CD4-positive, alpha-beta T cell treated with Interferon alpha-2 for 1 hour (primary cell): ENCODE measurements around the gene THSD7B.
"Not testable (repeated sequence)": the region's sequence is repeated elsewhere in the genome, so short reads cannot be mapped to it uniquely, and the experiment has no call there.

Source experiments
- DNase-seq, 2 donors: peaks; one replicate each; pipeline ENCODE4 v3.0.0-alpha.2; 2020 to 2022

THSD7B gene

GRCh38 chr2:137287913-137288639, 522.7 kb downstream of the THSD7B start:
- no peak for DNase-seq

- no peak for DNase-seq
These were observed 526.7 kb downstream of the THSD7B start for GRCh38 chr2:137291836-137292570.

- DNase-seq = no peak
These were observed 533.0 kb downstream of the THSD7B start for GRCh38 chr2:137298377-137298776.

GRCh38 chr2:137300987-137301386, 535.6 kb downstream of the THSD7B start:
- no peak for DNase-seq

- no peak for DNase-seq
These were observed 537.6 kb downstream of the THSD7B start for GRCh38 chr2:137302957-137303356.

GRCh38 chr2:137316075-137316474, 550.7 kb downstream of the THSD7B start:
- DNase-seq = no peak

GRCh38 chr2:137321566-137321965, 556.2 kb downstream of the THSD7B start:
- DNase-seq = no peak

GRCh38 chr2:137331562-137331961, 566.2 kb downstream of the THSD7B start:
- DNase-seq = not testable (repeated sequence)

- DNase-seq = no peak
These were observed 568.2 kb downstream of the THSD7B start for GRCh38 chr2:137333386-137334165.

GRCh38 chr2:137336067-137336466, 570.7 kb downstream of the THSD7B start:
- DNase-seq = no peak

GRCh38 chr2:137339051-137339450, 573.7 kb downstream of the THSD7B start:
- DNase-seq = no peak

- DNase-seq = no peak
These were observed 580.6 kb downstream of the THSD7B start for GRCh38 chr2:137345994-137346393.

GRCh38 chr2:137348301-137348700, 583.0 kb downstream of the THSD7B start:
- DNase-seq = no peak

- DNase-seq = no peak
These were observed 592.3 kb downstream of the THSD7B start for GRCh38 chr2:137357634-137358033.

- DNase-seq = no peak
These were observed 602.0 kb downstream of the THSD7B start for GRCh38 chr2:137367361-137367760.

GRCh38 chr2:137369106-137369505, 603.8 kb downstream of the THSD7B start:
- no peak for DNase-seq

- no peak for DNase-seq
These were observed 613.8 kb downstream of the THSD7B start for GRCh38 chr2:137379186-137379585.

GRCh38 chr2:137380610-137381009, 615.3 kb downstream of the THSD7B start:
- DNase-seq = no peak

GRCh38 chr2:137381731-137382130, 616.4 kb downstream of the THSD7B start:
- no peak for DNase-seq

- DNase-seq = no peak
These were observed 618.0 kb downstream of the THSD7B start for GRCh38 chr2:137383391-137383790.

GRCh38 chr2:137387044-137387443, 621.7 kb downstream of the THSD7B start:
- DNase-seq = no peak

GRCh38 chr2:137405496-137405895, 640.2 kb downstream of the THSD7B start:
- DNase-seq = no peak

- DNase-seq = no peak
These were observed 646.2 kb downstream of the THSD7B start for GRCh38 chr2:137411585-137411984.

- no peak for DNase-seq
These were observed 655.4 kb downstream of the THSD7B start for GRCh38 chr2:137420744-137421143.
